Activated naive CD4-positive, alpha-beta T cell treated with anti-CD3 and anti-CD28 coated beads, Interleukin-2, amount 10 ng/mL, durations not matched to agents 7 days and 5 days (primary cell): ENCODE measurements around the gene SCFD2.

ENCODE experiments used
- CTCF ChIA-PET: fragments of 350-600 bp; sonication (Branson Sonifier 250); formaldehyde crosslinking; loops from one replicate; lab custom pipeline; 2021; ENCODE audit warnings: antibody characterized with exemption; lab: Charles Lee
- DNase-seq: peaks from one replicate; pipeline ENCODE4 v3.0.0-alpha.2; 2020
- H3K27ac Mint-ChIP-seq: one replicate; pipeline ENCODE4 v1.8.0; 2021; ENCODE audit warnings: mild to moderate bottlenecking, moderate library complexity, mixed read lengths
- H3K27me3 Mint-ChIP-seq: one replicate; pipeline ENCODE4 v1.8.0; 2021; ENCODE audit warnings: mild to moderate bottlenecking, mixed read lengths
- H3K36me3 Mint-ChIP-seq: one replicate; pipeline ENCODE4 v1.8.0; 2021; ENCODE audit warnings: mixed read lengths
- H3K4me1 Mint-ChIP-seq: one replicate; pipeline ENCODE4 v1.8.0; 2021; ENCODE audit warnings: mixed read lengths
- H3K4me3 Mint-ChIP-seq: one replicate; pipeline ENCODE4 v1.8.0; 2021; ENCODE audit warnings: mild to moderate bottlenecking, moderate library complexity, mixed read lengths
- H3K9me3 Mint-ChIP-seq: one replicate; pipeline ENCODE4 v1.8.0; 2021; ENCODE audit warnings: mixed read lengths

The SCFD2 gene

GRCh38 chr4:53175640-53176039, 190.2 kb downstream of the SCFD2 start:
- H3K27me3 Mint-ChIP-seq, result no peaks in the 10 kb centered on the region
- H3K4me3 Mint-ChIP-seq, result no peak overlapping the region
- DNase-seq, result no peak
- peaks cover 34% of the 10 kb centered on the region for H3K4me1 Mint-ChIP-seq
- H3K36me3 Mint-ChIP-seq, result peaks cover 40% of the 10 kb centered on the region
- CTCF ChIA-PET, result no interaction called here
- peaks cover 35% of the 10 kb centered on the region for H3K9me3 Mint-ChIP-seq
- no peak overlapping the region for H3K27ac Mint-ChIP-seq

GRCh38 chr4:53174823-53175222, 191.0 kb downstream of the SCFD2 start:
- no peaks in the 10 kb centered on the region for H3K27me3 Mint-ChIP-seq
- H3K4me3 Mint-ChIP-seq, result no peak overlapping the region
- H3K27ac Mint-ChIP-seq, result no peak overlapping the region
- H3K36me3 Mint-ChIP-seq, result peaks cover 38% of the 10 kb centered on the region
- peaks cover 34% of the 10 kb centered on the region for H3K4me1 Mint-ChIP-seq
- peaks cover 31% of the 10 kb centered on the region for H3K9me3 Mint-ChIP-seq
- no peak for DNase-seq
- CTCF ChIA-PET, result no interaction called here

- H3K36me3 Mint-ChIP-seq, result peaks cover 26% of the 10 kb centered on the region
- H3K27me3 Mint-ChIP-seq, result no peaks in the 10 kb centered on the region
- CTCF ChIA-PET, result no interaction called here
- DNase-seq, result no peak
- peaks cover 27% of the 10 kb centered on the region for H3K9me3 Mint-ChIP-seq
- peaks cover 34% of the 10 kb centered on the region for H3K4me1 Mint-ChIP-seq
- no peak overlapping the region for H3K27ac Mint-ChIP-seq
- H3K4me3 Mint-ChIP-seq, result no peak overlapping the region
These were observed 192.3 kb downstream of the SCFD2 start for GRCh38 chr4:53173576-53173975.

GRCh38 chr4:53171797-53172196, 194.1 kb downstream of the SCFD2 start:
- H3K4me3 Mint-ChIP-seq, result no peak overlapping the region
- peaks cover 14% of the 10 kb centered on the region for H3K36me3 Mint-ChIP-seq
- CTCF ChIA-PET, result no interaction called here
- no peak for DNase-seq
- H3K9me3 Mint-ChIP-seq, result peaks cover 19% of the 10 kb centered on the region
- H3K4me1 Mint-ChIP-seq, result peaks cover 29% of the 10 kb centered on the region
- H3K27me3 Mint-ChIP-seq, result no peaks in the 10 kb centered on the region
- H3K27ac Mint-ChIP-seq, result no peak overlapping the region

- no peaks in the 10 kb centered on the region for H3K27me3 Mint-ChIP-seq
- H3K4me1 Mint-ChIP-seq, result peaks cover 16% of the 10 kb centered on the region
- peaks cover 17% of the 10 kb centered on the region for H3K36me3 Mint-ChIP-seq
- peaks cover 20% of the 10 kb centered on the region for H3K9me3 Mint-ChIP-seq
- H3K4me3 Mint-ChIP-seq, result no peak overlapping the region
- no peak overlapping the region for H3K27ac Mint-ChIP-seq
- no peak for DNase-seq
- CTCF ChIA-PET, result no interaction called here
These were observed 195.9 kb downstream of the SCFD2 start for GRCh38 chr4:53169695-53170617.

GRCh38 chr4:53168228-53168627, 197.6 kb downstream of the SCFD2 start:
- CTCF ChIA-PET, result no interaction called here
- Mint-ChIP-seq H3K4me1 (peaks cover under 1% of the 10 kb centered on the region), H3K4me3 (no peak overlapping the region), H3K9me3 (peaks cover 10% of the 10 kb centered on the region), H3K27ac (no peak overlapping the region), H3K27me3 (no peaks in the 10 kb centered on the region), H3K36me3 (peaks cover 11% of the 10 kb centered on the region)
- no peak for DNase-seq

GRCh38 chr4:53162969-53163368, 202.9 kb downstream of the SCFD2 start:
- CTCF ChIA-PET, result no interaction called here
- H3K27ac Mint-ChIP-seq, result no peak overlapping the region
- H3K9me3 Mint-ChIP-seq, result peaks cover 1% of the 10 kb centered on the region
- peaks cover 4% of the 10 kb centered on the region for H3K36me3 Mint-ChIP-seq
- no peaks in the 10 kb centered on the region for H3K27me3 Mint-ChIP-seq
- DNase-seq, result no peak
- H3K4me3 Mint-ChIP-seq, result no peak overlapping the region
- H3K4me1 Mint-ChIP-seq, result no peaks in the 10 kb centered on the region

GRCh38 chr4:53161787-53162433, 204.0 kb downstream of the SCFD2 start:
- no peaks in the 10 kb centered on the region for H3K4me1 Mint-ChIP-seq
- H3K27me3 Mint-ChIP-seq, result no peaks in the 10 kb centered on the region
- no peak overlapping the region for H3K27ac Mint-ChIP-seq
- no peak overlapping the region for H3K4me3 Mint-ChIP-seq
- CTCF ChIA-PET, result no interaction called here
- no peak for DNase-seq
- H3K9me3 Mint-ChIP-seq, result peaks cover 1% of the 10 kb centered on the region
- peaks cover 4% of the 10 kb centered on the region for H3K36me3 Mint-ChIP-seq

GRCh38 chr4:53161051-53161786, 204.6 kb downstream of the SCFD2 start:
- Mint-ChIP-seq H3K27me3 (no peaks in the 10 kb centered on the region), H3K4me1 (no peaks in the 10 kb centered on the region), H3K36me3 (peaks cover 4% of the 10 kb centered on the region), H3K27ac (no peak overlapping the region), H3K9me3 (peaks cover under 1% of the 10 kb centered on the region), H3K4me3 (no peak overlapping the region)
- CTCF ChIA-PET, result no interaction called here
- no peak for DNase-seq

- CTCF ChIA-PET, result no interaction called here
- Mint-ChIP-seq H3K4me1 (no peaks in the 10 kb centered on the region), H3K27me3 (no peaks in the 10 kb centered on the region), H3K27ac (no peak overlapping the region), H3K4me3 (no peak overlapping the region), H3K36me3 (peaks cover 8% of the 10 kb centered on the region), H3K9me3 (peaks cover 2% of the 10 kb centered on the region)
- DNase-seq, result no peak
These were observed 209.0 kb downstream of the SCFD2 start for GRCh38 chr4:53156896-53157295.

- CTCF ChIA-PET, result no interaction called here
- no peaks in the 10 kb centered on the region for H3K27me3 Mint-ChIP-seq
- no peak overlapping the region for H3K27ac Mint-ChIP-seq
- no peak overlapping the region for H3K4me3 Mint-ChIP-seq
- no peak for DNase-seq
- peaks cover 2% of the 10 kb centered on the region for H3K9me3 Mint-ChIP-seq
- peaks cover 8% of the 10 kb centered on the region for H3K36me3 Mint-ChIP-seq
- H3K4me1 Mint-ChIP-seq, result peaks cover 3% of the 10 kb centered on the region
These were observed 213.4 kb downstream of the SCFD2 start for GRCh38 chr4:53152467-53152866.

GRCh38 chr4:53151489-53151788, 214.4 kb downstream of the SCFD2 start:
- CTCF ChIA-PET, result no interaction called here
- H3K4me1 Mint-ChIP-seq, result peaks cover 3% of the 10 kb centered on the region

GRCh38 chr4:53150631-53151488, 215.0 kb downstream of the SCFD2 start:
- H3K4me1 Mint-ChIP-seq, result peaks cover 3% of the 10 kb centered on the region
- DNase-seq, result no peak
- H3K27me3 Mint-ChIP-seq, result no peaks in the 10 kb centered on the region
- H3K36me3 Mint-ChIP-seq, result peaks cover 8% of the 10 kb centered on the region
- no peak overlapping the region for H3K4me3 Mint-ChIP-seq
- H3K9me3 Mint-ChIP-seq, result peaks cover 2% of the 10 kb centered on the region
- no peak overlapping the region for H3K27ac Mint-ChIP-seq
- CTCF ChIA-PET, result no interaction called here

More at GRCh38 chr4:53151489-53151788, 214.4 kb downstream of the SCFD2 start:
- H3K4me3 Mint-ChIP-seq, result no peak overlapping the region
- DNase-seq, result no peak
- H3K27ac Mint-ChIP-seq, result no peak overlapping the region
- H3K9me3 Mint-ChIP-seq, result peaks cover 2% of the 10 kb centered on the region
- H3K27me3 Mint-ChIP-seq, result no peaks in the 10 kb centered on the region
- peaks cover 8% of the 10 kb centered on the region for H3K36me3 Mint-ChIP-seq

- DNase-seq, result no peak
- Mint-ChIP-seq H3K27me3 (no peaks in the 10 kb centered on the region), H3K4me1 (peaks cover 3% of the 10 kb centered on the region), H3K27ac (no peak overlapping the region), H3K9me3 (no peaks in the 10 kb centered on the region), H3K4me3 (no peak overlapping the region), H3K36me3 (peaks cover 10% of the 10 kb centered on the region)
- CTCF ChIA-PET, result no interaction called here
These were observed 218.2 kb downstream of the SCFD2 start for GRCh38 chr4:53147711-53148110.
